SIG-M5 (cell line): ENCODE measurements around the gene AGO3.
"Not testable (repeated sequence)": the region's sequence is repeated elsewhere in the genome, so short reads cannot be mapped to it uniquely, and the experiment has no call there.

Experiments
- DNase-seq: peaks from one replicate; lab custom pipeline; 2025; lab: John Stamatoyannopoulos, UW

Gene AGO3

GRCh38 chr1:35925741-35926140, 5.2 kb upstream of the AGO3 start:
- no peak for DNase-seq

DNA sequence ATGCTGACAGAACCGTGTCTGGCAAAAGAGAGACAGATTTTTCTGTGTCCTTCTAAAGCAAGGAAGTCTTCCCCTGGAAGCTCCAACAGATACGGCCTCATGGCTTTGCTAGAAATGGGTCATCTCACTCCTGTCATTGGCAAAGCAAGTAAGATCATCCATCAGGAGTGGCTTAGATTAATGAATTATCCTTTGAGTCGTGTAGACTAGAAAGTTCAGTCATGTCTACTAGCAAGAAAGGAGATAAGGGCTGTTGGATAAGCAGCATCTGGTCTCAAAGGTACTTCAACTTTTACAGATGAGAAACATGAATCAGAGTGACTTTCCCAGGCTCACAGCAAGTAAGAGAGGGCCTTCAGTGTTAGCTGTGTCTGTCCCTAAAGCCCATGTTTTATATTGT, 3.4 kb upstream of the AGO3 start:
- no peak for DNase-seq

DNA sequence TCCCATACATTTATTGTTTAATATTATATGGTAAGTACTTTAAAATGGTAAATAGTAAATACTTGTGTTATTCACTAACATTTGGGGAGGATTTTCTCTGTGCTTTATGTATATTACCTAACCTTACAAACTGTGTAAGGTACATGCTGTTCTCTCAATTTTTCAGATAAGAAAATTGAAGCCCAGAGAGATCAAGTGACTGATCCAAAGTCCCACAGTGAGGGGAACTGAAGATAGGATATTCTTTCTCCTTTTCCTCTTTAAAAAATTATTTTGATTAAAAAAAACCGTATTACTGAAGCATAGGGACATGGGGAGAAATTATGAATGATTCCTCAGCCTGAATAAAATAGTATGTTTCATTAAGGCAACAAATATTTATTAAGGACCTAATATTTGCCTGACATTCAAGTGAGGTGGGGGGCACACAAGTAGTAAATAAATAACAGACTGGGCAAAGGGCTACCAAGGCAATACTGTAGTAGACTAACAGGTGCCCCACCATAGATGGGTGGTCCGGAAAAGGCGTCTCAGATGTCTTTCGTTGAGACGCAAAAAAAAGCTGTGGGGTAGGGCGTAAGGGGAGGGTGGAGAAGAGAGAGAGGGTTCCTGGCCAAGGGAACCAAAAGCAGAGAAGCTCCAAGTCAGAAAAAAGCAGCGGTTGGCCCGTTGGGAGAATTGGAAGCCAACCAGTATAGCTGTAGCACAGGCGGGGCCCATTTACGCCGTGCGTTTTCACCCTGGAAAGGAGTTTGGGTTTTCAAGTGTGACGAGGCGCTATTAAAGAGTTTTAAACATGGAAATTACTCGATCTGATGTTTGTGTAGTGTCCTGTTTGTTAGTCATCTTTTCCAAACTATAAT, 944 bp upstream of the AGO3 start:
- DNase-seq = no peak

GRCh38 chr1:35931446-35932157, 697 bp downstream of the AGO3 start:
- no peak for DNase-seq

DNA sequence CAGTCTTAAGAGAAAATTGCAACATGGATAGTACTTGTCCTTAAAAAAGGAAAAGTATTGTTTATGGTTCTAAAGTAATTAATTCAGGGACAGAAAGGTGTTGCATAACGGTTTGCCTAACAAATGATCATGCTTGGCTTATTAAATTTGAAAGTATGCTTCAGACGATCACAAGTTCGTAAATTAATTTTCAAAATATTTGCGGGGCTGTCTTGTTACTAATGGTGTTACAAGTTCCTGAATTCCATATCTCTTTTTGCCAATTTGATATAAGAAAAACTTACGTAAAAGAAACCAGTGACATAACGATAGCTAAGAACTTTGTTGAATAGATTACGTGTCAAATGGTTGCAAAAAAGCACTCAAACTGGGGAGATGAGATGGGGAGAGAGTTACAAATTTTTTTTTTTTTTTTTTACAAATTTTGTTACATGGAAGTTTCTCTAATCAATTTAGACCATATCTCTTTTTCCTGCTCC, 1.3 kb downstream of the AGO3 start:
- DNase-seq = no peak

GRCh38 chr1:35932941-35933340, 2.0 kb downstream of the AGO3 start:
- DNase-seq = no peak

DNA sequence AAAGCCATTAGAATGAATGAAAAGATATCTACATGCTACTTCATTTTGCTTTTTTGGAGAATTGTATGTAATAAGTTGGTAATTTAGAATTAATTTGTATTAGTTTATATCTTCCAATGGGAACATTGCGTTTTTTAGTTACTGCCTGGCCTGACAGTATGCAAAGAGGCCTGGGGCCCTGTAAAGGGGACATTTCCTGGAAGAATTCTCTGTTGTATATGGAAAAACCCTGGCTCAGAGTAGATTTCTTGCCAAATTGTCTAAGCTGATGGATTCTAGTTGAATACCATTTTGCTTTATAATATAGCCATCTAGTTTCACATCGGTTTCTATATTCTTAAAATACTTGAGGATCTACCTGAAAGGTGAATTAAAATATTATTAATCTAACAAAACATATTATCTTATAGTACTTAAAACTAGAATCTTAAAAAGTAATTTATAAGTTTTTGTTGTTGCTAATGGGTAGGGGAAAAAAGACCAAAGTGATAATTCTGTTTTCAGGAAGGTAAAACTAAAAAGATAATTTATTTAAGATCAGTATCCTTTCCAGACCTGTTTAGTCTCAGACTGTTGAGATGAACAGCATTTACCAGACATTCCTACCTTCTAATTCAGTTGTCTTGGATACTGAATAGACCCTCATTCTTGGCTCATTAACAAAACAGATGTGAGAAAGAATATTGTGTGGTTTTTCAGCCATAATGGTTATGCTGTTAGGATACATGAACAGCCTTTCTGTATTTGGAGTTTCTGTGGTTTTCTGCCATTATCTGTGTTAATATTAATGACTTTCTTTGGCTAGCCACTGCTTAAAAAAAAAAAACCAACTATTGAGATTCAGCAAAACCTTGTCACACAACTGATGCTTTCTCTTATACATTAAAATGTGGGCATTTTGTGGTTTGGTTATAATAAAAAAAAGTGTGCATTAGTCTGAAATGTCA, 4.8 kb downstream of the AGO3 start:
- no peak for DNase-seq

GRCh38 chr1:35936838-35937237, 5.9 kb downstream of the AGO3 start:
- DNase-seq = no peak

DNA sequence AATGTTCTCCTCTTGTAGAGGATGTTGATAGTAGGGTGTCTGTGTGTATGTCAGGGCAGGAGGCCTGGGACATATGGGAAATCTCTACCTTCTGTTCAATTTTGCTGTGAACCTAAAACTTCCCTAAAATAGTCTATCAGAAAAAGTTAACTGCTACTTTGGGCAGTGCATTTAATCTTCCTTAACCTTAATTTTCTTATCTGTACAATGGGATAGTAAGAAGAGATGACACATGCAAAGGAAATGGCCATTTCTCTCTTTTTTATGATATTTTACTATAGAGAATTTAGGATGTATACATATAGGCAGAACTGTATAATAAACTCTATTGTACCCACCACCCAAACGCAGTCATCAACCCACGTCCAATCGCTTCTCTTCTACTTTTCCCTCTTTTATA, 8.6 kb downstream of the AGO3 start:
- DNase-seq = no peak

- no peak for DNase-seq
Observed at GRCh38 chr1:35945327-35945726, 14.4 kb downstream of the AGO3 start.

DNA sequence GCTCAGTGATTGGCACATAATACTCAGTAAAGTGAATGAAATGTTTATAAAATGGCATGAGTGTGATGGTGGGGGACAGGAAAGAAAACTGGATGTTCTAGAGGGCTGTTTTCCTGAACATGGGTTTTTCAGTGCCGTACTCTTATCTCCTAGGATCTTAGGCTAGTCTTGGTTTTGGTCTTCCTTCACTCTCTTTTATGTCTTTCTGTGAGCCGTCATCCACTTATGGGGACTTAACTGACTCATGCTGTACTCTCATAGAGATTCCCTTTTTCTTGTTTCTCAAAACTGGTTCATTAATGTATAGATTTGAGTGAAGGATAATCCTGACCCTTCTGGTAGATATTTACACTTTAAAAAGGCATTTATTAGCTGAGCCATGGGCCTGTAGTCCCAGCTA, 16.6 kb downstream of the AGO3 start:
- no peak for DNase-seq

DNA sequence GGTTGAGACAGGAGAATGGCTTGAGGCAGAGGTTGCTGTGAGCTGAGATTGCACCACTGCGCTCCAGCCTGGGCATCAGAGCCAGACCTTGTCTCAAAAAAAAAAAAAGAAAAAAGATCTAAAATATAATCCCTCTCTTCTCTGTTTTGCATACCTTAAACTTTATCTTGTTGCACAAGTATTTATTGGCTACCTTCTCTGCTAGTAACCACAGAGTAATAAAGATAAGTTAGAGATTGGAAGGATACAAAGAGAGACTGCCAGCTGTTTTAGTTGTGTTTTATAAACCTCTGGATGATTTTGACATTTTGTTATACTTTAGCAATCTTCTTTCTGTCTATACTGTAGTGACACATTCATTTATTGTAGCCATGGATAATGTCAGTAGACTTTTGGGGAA, 27.7 kb downstream of the AGO3 start:
- DNase-seq = no peak

- DNase-seq = no peak
Observed at GRCh38 chr1:35959304-35959703, 28.4 kb downstream of the AGO3 start.

- no peak for DNase-seq
Observed at GRCh38 chr1:35962952-35963351, 32.0 kb downstream of the AGO3 start.

DNA sequence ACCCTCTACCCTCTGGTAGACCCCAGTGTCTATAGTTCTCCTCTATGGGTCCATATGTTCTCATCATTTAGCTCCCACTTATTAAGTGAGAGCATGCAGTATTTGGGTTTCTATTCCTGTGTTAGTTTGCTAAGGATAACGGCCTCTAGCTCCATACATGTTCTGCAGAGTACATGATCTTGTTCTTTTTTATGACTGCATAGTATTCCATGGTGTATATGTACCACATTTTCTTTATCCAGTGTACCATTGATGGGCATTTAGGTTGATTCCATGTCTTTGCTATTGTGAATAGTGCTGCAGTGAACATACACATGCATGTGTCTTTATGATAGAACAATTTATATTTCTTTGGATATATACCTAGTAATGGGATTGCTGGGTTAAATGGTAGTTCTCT, 33.4 kb downstream of the AGO3 start:
- not testable (repeated sequence) for DNase-seq

- no peak for DNase-seq
Observed at GRCh38 chr1:35968396-35968795, 37.5 kb downstream of the AGO3 start.

- DNase-seq = no peak
Observed at GRCh38 chr1:35971601-35972000, 40.7 kb downstream of the AGO3 start.

GRCh38 chr1:35972631-35973030, 41.7 kb downstream of the AGO3 start:
- not testable (repeated sequence) for DNase-seq

- no peak for DNase-seq
Observed at GRCh38 chr1:35980090-35980489, 49.2 kb downstream of the AGO3 start.

DNA sequence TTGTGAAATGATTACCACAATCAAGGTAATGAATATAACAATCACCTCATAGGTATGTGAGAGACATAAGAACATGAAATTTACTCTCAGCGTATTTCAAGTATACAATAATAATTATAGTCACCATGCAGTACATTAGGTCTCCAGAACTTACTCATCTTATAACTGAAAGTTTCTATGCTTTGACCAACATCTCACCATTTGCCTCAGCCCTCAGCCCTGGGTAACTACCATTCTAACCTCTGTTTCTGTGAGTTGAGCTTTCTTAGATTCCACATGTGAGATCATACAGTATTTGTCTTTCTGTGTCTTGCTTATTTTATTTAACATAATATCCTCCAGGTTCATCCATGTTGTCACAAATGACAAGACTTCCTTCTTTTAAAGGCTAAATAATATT, 57.3 kb downstream of the AGO3 start:
- no peak for DNase-seq

DNA sequence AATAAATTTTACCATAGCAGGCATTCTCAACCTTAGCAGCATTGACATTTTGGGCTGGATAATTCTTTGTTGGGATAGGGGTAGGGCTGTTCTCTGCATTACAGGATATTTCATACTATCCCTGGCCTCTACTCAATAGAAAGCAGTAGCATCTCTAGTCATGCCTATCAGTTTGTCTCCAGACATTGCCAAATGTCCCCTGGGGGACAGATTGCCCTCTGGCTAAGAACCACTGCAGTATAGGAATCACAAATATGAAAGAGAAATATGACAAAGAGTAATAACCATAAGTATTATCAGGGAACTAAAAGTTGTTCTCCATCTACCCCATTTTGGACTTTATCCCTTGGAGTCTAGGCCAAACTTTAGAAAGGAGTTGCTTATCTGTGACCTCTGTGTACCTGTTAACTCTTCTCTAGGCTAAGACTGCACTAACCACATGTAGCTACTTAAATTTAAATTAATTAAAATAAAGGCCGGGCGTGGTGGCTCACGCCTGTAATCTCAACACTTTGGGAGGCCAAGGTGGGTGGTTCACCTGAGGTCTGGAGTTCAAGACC, 76.1 kb downstream of the AGO3 start:
- DNase-seq = no peak

DNA sequence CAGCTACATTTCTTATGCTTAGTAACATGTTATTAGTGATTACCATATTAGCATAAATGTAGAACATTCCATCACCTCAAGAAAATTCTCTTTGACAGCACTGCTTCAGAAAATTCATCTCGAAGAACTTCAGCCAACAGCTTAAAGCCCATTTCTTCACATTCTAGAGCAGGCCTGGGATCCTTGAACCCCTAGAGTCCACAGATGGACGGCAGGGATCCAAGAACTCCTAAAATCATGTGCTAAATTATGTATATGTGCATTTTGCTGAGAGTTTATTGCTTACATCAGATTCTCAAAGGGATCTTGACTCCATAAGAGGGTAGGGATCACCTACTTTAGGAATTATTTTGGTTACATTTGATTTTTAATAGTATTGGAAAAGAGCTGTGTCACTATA, 76.8 kb downstream of the AGO3 start:
- DNase-seq = no peak
